Esophagus muscularis mucosa (tissue), 4 donors: ENCODE measurements around the gene CCNB3.

ENCODE experiments used
- CTCF ChIP-seq, 3 experiments: fragments of 200-600 bp in 2 of 3; fragments of 450-650 bp in 1 of 3; sonication (generic) in 2 of 3; IDR thresholded peaks; one replicate each; pipeline ENCODE4 v1.5.1; 2017 to 2019; ENCODE audit warnings: antibody characterized with exemption in 3 of 3, mild to moderate bottlenecking in 2 of 3, moderate library complexity in 1 of 3
- EP300 ChIP-seq: sonication (generic); formaldehyde crosslinking; IDR thresholded peaks from one replicate; pipeline ENCODE4 v1.6.1; 2017; ENCODE audit warnings: antibody characterized with exemption
- POLR2A ChIP-seq: fragments of 450-650 bp; IDR thresholded peaks from one replicate; pipeline ENCODE4 v1.6.1; 2017; ENCODE audit warnings: antibody characterized with exemption, moderate library complexity, mild to moderate bottlenecking, low read depth
- POLR2AphosphoS5 ChIP-seq, 2 donors: sonication (generic); formaldehyde crosslinking; IDR thresholded peaks; one replicate each; pipeline ENCODE4 v1.6.1; 2017; ENCODE audit warnings: antibody characterized with exemption in 2 of 2

- TF ChIP-seq CTCF (IDR thresholded peaks at IDR 0.05), result no peak
- no peak for TF ChIP-seq POLR2AphosphoS5 (IDR thresholded peaks at IDR 0.05)
- no peak for TF ChIP-seq POLR2A
- no peak for TF ChIP-seq EP300
Measured at GRCh38 chrX:50333308-50333707, 128.7 kb downstream of the CCNB3 start.
